Measurements from ENCODE around the gene TRIM5.
"Not testable (repeated sequence)": the region's sequence is repeated elsewhere in the genome, so short reads cannot be mapped to it uniquely, and the experiment has no call there.

Gene TRIM5

DNA sequence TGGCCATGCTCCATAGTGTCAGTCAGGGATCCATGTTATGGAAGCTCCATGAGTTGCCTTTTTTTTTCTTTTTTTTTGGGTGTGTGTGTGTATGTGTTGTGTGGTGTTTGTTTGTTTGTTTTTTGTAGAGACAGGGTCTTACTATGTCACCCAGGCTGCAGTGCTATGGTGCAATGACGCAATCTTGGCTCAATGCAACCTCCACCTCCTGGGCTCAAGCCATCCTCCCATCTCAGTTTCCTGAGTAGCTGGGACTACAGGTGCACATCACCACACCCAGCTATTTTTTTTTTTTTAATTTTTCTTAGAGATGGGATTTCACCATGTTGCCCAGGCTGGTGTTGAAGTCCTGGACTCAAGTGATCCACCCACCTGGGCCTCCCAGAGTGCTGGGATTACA is 3.6 kb upstream of the TRIM5 start:
- WGBS, 2 experiments (ENCODE audit: insufficient coverage in 2 of 2): 100% methylated on average over 1 of the region's 1 CpG; no CpG with 5 or more reads in 1 of the 2 experiments
- H3K27ac ChIP-seq (ENCODE audit: low read depth, low read length, severe bottlenecking): no peak overlapping the region
- peaks cover 16% of the 10 kb centered on the region for H3K4me1 ChIP-seq (ENCODE audit: control insufficient read depth, insufficient read depth, low read length, poor library complexity, severe bottlenecking)
- H3K36me3 ChIP-seq (ENCODE audit: control insufficient read depth, insufficient read depth, low read length): no peaks in the 10 kb centered on the region
- peaks cover 4% of the 10 kb centered on the region for H3K9me3 ChIP-seq (ENCODE audit: control insufficient read depth, low read length)
- H3K4me3 ChIP-seq (ENCODE audit: extremely low read depth, insufficient read depth, low read length, poor library complexity, severe bottlenecking): no peak overlapping the region

DNA sequence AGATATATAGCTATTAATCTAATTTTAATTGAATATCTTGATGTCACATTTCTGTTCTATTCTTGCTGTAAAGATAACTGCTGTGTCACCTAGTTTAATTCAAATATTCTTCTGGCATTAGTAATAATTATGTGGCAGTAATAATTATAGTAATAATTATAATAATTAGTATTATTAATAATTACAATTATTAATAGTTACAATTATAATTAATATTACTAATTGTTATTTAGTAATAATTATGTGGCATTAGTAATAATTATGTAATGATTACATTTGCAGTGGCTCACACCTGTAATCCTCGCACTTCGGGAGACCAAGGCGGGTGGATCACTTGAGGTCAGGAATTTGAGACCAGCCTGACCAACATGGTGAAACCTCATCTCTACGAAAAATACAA is 1.6 kb upstream of the TRIM5 start:
- Histone ChIP-seq H3K27ac (ENCODE audit: low read depth, low read length, severe bottlenecking) (no peak overlapping the region), H3K4me3 (ENCODE audit: extremely low read depth, insufficient read depth, low read length, poor library complexity, severe bottlenecking) (no peak overlapping the region), H3K4me1 (ENCODE audit: control insufficient read depth, insufficient read depth, low read length, poor library complexity, severe bottlenecking) (peaks cover 16% of the 10 kb centered on the region), H3K36me3 (ENCODE audit: control insufficient read depth, insufficient read depth, low read length) (no peaks in the 10 kb centered on the region), H3K9me3 (ENCODE audit: control insufficient read depth, low read length) (peaks cover 4% of the 10 kb centered on the region)
- WGBS, 2 experiments (ENCODE audit: insufficient coverage in 2 of 2): 100% methylated on average over 3 of the region's 4 CpGs

- WGBS, 2 experiments (ENCODE audit: insufficient coverage in 2 of 2): 96% methylated on average over 6 of the region's 8 CpGs; no CpG with 5 or more reads in 1 of the 2 experiments
- no peaks in the 10 kb centered on the region for H3K9me3 ChIP-seq (ENCODE audit: control insufficient read depth, low read length)
- H3K4me3 ChIP-seq (ENCODE audit: extremely low read depth, insufficient read depth, low read length, poor library complexity, severe bottlenecking): peak overlapping the region; percentile 50
- H3K4me1 ChIP-seq (ENCODE audit: control insufficient read depth, insufficient read depth, low read length, poor library complexity, severe bottlenecking): peaks cover 5% of the 10 kb centered on the region
- peak overlapping the region; percentile 100 for H3K27ac ChIP-seq (ENCODE audit: low read depth, low read length, severe bottlenecking)
- peaks cover 17% of the 10 kb centered on the region for H3K36me3 ChIP-seq (ENCODE audit: control insufficient read depth, insufficient read depth, low read length)
Measured at GRCh38 chr11:5684036-5684645, 733 bp downstream of the TRIM5 start.

- peaks cover 22% of the 10 kb centered on the region for H3K36me3 ChIP-seq (ENCODE audit: control insufficient read depth, insufficient read depth, low read length)
- H3K9me3 ChIP-seq (ENCODE audit: control insufficient read depth, low read length); H3K4me1 ChIP-seq (ENCODE audit: control insufficient read depth, insufficient read depth, low read length, poor library complexity, severe bottlenecking): not testable (repeated sequence)
- 93 to 100% methylated on average over 3 of the region's 7 CpGs for WGBS, 2 experiments (ENCODE audit: insufficient coverage in 2 of 2)
- peak overlapping the region; percentile 50 for H3K4me3 ChIP-seq (ENCODE audit: extremely low read depth, insufficient read depth, low read length, poor library complexity, severe bottlenecking)
- peak overlapping the region; percentile 100 for H3K27ac ChIP-seq (ENCODE audit: low read depth, low read length, severe bottlenecking)
Measured at GRCh38 chr11:5683620-5684019, 1.3 kb downstream of the TRIM5 start.

DNA sequence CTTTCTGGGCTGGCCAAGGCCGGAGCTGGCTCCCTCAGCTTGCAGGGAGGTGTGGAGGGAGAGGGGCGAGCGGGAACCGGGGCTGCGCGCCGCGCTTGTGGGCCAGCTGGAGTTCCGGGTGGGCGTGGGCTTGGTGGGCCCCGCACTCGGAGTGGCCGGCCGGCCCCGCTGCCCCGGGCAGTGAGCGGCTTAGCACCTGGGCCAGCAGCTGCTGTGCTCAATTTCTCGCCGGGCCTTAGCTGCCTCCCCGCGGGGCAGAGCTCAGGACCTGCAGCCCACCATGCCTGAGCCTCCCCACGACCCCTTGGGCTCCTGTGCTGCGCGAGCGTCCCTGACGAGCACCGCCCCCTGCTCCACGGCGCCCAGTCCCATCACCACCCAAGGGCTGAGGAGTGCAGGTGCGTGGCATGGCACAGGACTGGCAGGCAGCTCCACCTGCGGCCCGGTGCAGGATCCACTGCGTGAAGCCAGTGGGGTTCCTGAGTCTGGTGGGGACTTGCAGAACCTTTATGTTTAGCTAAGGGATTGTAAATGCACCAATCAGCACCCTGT is 1.9 kb downstream of the TRIM5 start:
- not testable (repeated sequence) for H3K4me1 ChIP-seq (ENCODE audit: control insufficient read depth, insufficient read depth, low read length, poor library complexity, severe bottlenecking); H3K27ac ChIP-seq (ENCODE audit: low read depth, low read length, severe bottlenecking); H3K9me3 ChIP-seq (ENCODE audit: control insufficient read depth, low read length); H3K4me3 ChIP-seq (ENCODE audit: extremely low read depth, insufficient read depth, low read length, poor library complexity, severe bottlenecking)
- WGBS, 2 experiments (ENCODE audit: insufficient coverage in 2 of 2): 91 to 98% methylated on average over 11 to 26 of the region's 33 CpGs
- peaks cover 29% of the 10 kb centered on the region for H3K36me3 ChIP-seq (ENCODE audit: control insufficient read depth, insufficient read depth, low read length)

DNA sequence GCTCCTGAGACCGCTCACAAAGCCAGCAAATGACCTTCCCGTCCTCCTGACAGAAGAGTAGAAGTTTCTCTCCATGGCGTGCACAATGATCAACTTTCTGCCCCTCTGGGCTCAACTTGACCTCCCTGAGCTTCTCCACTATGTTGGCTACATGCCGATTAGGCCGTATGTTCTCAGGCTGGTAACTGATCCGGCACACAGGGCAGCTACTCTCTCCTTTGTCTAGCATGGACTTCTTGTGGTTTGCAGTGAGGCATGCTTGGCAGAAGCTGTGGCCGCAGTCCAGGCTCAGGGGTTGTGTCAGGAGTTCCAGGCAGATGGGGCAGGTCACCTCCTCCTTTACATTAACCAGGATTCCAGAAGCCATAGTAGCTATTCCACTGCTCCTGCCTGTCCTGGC is 5.1 kb downstream of the TRIM5 start:
- 95 to 98% methylated on average over 6 to 7 of the region's 7 CpGs for WGBS, 2 experiments (ENCODE audit: insufficient coverage in 2 of 2)
- Histone ChIP-seq H3K4me3 (ENCODE audit: extremely low read depth, insufficient read depth, low read length, poor library complexity, severe bottlenecking) (no peak overlapping the region), H3K4me1 (ENCODE audit: control insufficient read depth, insufficient read depth, low read length, poor library complexity, severe bottlenecking) (no peaks in the 10 kb centered on the region), H3K36me3 (ENCODE audit: control insufficient read depth, insufficient read depth, low read length) (peaks cover 42% of the 10 kb centered on the region), H3K27ac (ENCODE audit: low read depth, low read length, severe bottlenecking) (no peak overlapping the region), H3K9me3 (ENCODE audit: control insufficient read depth, low read length) (no peaks in the 10 kb centered on the region)

DNA sequence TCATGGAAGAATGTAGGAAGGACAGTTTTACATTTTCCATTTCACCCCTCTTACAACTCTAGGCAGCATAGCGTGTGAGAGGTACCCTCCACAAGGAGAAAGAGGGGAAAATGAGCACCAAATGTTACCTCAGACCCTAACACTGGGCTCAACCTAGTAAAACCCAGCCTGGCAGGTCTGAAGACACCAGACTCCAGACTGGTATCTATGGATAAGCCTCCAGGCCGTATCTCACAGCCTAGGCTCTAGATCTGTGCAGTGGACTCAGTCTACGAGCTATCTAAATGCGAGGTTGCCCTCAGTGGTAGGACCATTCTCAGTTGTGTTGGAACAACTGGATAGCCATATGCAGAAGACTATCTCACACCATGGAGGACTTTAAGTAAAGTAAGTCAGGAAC is 10.5 kb downstream of the TRIM5 start:
- Histone ChIP-seq H3K9me3 (ENCODE audit: control insufficient read depth, low read length) (no peaks in the 10 kb centered on the region), H3K27ac (ENCODE audit: low read depth, low read length, severe bottlenecking) (no peak overlapping the region), H3K36me3 (ENCODE audit: control insufficient read depth, insufficient read depth, low read length) (peaks cover 57% of the 10 kb centered on the region), H3K4me1 (ENCODE audit: control insufficient read depth, insufficient read depth, low read length, poor library complexity, severe bottlenecking) (no peaks in the 10 kb centered on the region), H3K4me3 (ENCODE audit: extremely low read depth, insufficient read depth, low read length, poor library complexity, severe bottlenecking) (no peak overlapping the region)
- WGBS, 2 experiments (ENCODE audit: insufficient coverage in 2 of 2): 100% methylated on average over 1 to 3 of the region's 4 CpGs

GRCh38 chr11:5671831-5672230 is 13.0 kb downstream of the TRIM5 start:
- Histone ChIP-seq H3K27ac (ENCODE audit: low read depth, low read length, severe bottlenecking) (no peak overlapping the region), H3K9me3 (ENCODE audit: control insufficient read depth, low read length) (no peaks in the 10 kb centered on the region), H3K4me1 (ENCODE audit: control insufficient read depth, insufficient read depth, low read length, poor library complexity, severe bottlenecking) (no peaks in the 10 kb centered on the region), H3K4me3 (ENCODE audit: extremely low read depth, insufficient read depth, low read length, poor library complexity, severe bottlenecking) (no peak overlapping the region), H3K36me3 (ENCODE audit: control insufficient read depth, insufficient read depth, low read length) (peaks cover 59% of the 10 kb centered on the region)

- peaks cover 75% of the 10 kb centered on the region for H3K36me3 ChIP-seq (ENCODE audit: control insufficient read depth, insufficient read depth, low read length)
- WGBS, 2 experiments (ENCODE audit: insufficient coverage in 2 of 2): 94 to 100% methylated on average over 2 to 6 of the region's 6 CpGs
- H3K9me3 ChIP-seq (ENCODE audit: control insufficient read depth, low read length): no peaks in the 10 kb centered on the region
- no peak overlapping the region for H3K4me3 ChIP-seq (ENCODE audit: extremely low read depth, insufficient read depth, low read length, poor library complexity, severe bottlenecking)
- no peaks in the 10 kb centered on the region for H3K4me1 ChIP-seq (ENCODE audit: control insufficient read depth, insufficient read depth, low read length, poor library complexity, severe bottlenecking)
- no peak overlapping the region for H3K27ac ChIP-seq (ENCODE audit: low read depth, low read length, severe bottlenecking)
Measured at GRCh38 chr11:5666402-5666793, 18.5 kb downstream of the TRIM5 start.

DNA sequence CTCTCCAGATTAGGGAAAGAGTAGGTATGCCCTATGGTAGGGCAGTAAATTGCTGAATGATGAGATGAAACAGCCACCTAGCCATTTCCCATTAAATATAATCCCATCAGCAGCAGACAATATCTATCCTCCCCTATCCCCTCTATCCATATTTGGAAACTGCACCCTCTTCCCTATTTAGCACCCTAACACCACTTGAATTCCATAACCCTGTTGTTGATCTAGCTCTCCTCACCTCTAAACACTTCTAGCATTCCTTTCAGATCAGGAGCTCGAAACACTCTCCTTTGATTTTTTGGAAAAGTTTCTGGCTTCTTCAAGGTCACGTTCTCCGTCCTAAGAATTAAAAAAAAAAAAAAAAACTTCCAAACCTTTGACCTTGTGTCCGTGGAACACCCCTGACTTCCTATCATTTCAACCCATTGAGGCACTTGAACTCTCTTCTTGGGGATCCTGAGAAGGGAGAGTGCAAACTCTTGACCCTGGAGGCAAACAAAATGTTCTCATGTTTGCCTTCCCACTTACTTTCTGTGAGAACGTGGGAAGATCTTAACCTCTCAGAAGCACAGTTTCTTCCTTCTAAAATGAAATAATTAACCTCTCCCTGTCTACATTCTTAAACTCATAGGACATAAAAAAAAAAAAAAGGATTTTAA is 19.0 kb downstream of the TRIM5 start:
- Histone ChIP-seq H3K27ac (ENCODE audit: low read depth, low read length, severe bottlenecking) (no peak overlapping the region), H3K4me1 (ENCODE audit: control insufficient read depth, insufficient read depth, low read length, poor library complexity, severe bottlenecking) (no peaks in the 10 kb centered on the region), H3K36me3 (ENCODE audit: control insufficient read depth, insufficient read depth, low read length) (peaks cover 69% of the 10 kb centered on the region), H3K4me3 (ENCODE audit: extremely low read depth, insufficient read depth, low read length, poor library complexity, severe bottlenecking) (no peak overlapping the region), H3K9me3 (ENCODE audit: control insufficient read depth, low read length) (no peaks in the 10 kb centered on the region)
- 98 to 100% methylated on average over 1 to 5 of the region's 5 CpGs for WGBS, 2 experiments (ENCODE audit: insufficient coverage in 2 of 2)

DNA sequence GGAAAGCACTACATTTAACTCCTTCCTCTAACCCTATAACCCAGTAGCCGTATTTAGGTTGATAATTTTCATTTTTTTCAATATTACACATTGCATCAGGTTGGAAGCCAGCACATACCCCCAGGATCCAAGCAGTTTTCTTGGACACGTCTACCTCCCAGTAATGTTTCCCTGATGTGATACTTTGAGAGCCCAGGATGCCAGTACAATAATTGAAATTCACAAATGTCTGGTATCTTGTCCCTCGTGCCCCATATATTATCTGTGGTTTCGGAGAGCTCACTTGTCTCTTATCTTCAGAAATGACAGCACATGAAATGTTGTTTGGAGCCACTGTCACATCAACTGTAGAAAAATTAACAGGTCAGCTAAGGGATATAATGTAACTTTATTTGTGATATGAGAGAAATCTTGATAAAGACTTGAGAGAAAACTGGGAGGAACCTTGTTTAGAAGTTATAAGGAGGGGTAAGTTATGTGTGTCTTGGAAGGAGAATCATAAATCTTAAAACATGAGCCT is 19.8 kb downstream of the TRIM5 start:
- Histone ChIP-seq H3K4me1 (ENCODE audit: control insufficient read depth, insufficient read depth, low read length, poor library complexity, severe bottlenecking) (no peaks in the 10 kb centered on the region), H3K4me3 (ENCODE audit: extremely low read depth, insufficient read depth, low read length, poor library complexity, severe bottlenecking) (no peak overlapping the region), H3K36me3 (ENCODE audit: control insufficient read depth, insufficient read depth, low read length) (peaks cover 62% of the 10 kb centered on the region), H3K27ac (ENCODE audit: low read depth, low read length, severe bottlenecking) (no peak overlapping the region), H3K9me3 (ENCODE audit: control insufficient read depth, low read length) (no peaks in the 10 kb centered on the region)
- WGBS, 2 experiments (ENCODE audit: insufficient coverage in 2 of 2): 89 to 98% methylated on average over 3 of the region's 4 CpGs
